Measurements from ENCODE around the gene RAB38. TPM values are rescaled to one million over a fixed set of nuclear protein-coding genes. Genes with fewer than 3 reads are reported as not detected.

Gene RAB38
- total and polyA plus RNA-seq, 2 experiments from 2014 or later: 8.8 to 14.2 TPM

DNA sequence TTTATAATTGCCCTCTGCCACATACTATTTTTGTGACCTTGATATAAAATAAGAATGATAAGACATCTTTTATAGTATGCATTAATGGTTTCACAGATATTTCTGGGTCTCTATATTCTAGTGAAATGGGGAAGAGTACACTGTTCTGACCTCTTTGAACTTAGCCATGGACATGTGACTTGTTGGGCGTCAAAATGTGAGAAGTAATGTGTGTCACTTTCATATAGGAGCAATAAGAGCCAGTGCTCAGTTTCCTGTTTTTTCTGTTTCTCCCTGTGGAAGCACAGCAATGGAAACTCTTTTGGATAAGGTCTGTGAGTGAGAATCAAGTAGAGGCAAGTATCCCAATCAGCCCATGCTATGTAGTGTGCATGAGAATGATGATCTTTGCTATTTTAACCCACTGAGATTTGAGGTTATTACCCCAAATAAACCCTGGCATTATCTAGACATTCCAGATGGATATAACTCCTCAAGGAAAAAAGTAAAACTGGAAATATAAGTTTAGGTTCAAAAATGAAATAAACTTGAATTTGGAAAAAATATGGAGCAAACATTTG, 60.7 kb downstream of the RAB38 start:
- no peaks in the 10 kb centered on the region for H3F3A ChIP-seq (replicated peaks; ENCODE audit: low read depth)
- H3K27ac Mint-ChIP-seq: no peak overlapping the region

More for the DNA sequence above, 60.7 kb downstream of the RAB38 start:
- Histone ChIP-seq H3K4me3 (no peak overlapping the region), H2AFZ (no peak overlapping the region), H3K4me1 (ENCODE audit: insufficient read depth) (peaks cover 4% of the 10 kb centered on the region; the same call in 1 of the 2 replicates), H4K20me1 (replicated peaks; ENCODE audit: insufficient read depth) (no peaks in the 10 kb centered on the region), H3K27me3 (ENCODE audit: insufficient read depth) (no peaks in the 10 kb centered on the region), H3K36me3 (ENCODE audit: insufficient read depth) (no peaks in the 10 kb centered on the region), H3K9me2 (ENCODE audit: insufficient read depth) (no peaks in the 10 kb centered on the region), H3K27ac (ENCODE audit: low read depth) (no peak overlapping the region), H3K4me2 (no peak overlapping the region), H3K79me2 (replicated peaks; ENCODE audit: insufficient read depth) (no peaks in the 10 kb centered on the region)
- peaks cover 1% of the 10 kb centered on the region for H3K27me3 Mint-ChIP-seq (ENCODE audit: insufficient read depth, low read depth, poor library complexity)
- no peaks in the 10 kb centered on the region for H3K9me3 Mint-ChIP-seq
- H3K4me3 Mint-ChIP-seq: no peak overlapping the region
- TF ChIP-seq ZNF114 (CRISPR knock-in tag; IDR thresholded peaks at IDR 0.05): no peak
- no peak for TF ChIP-seq NANOG (IDR thresholded peaks at IDR 0.05; ENCODE audit: borderline replicate concordance)
- no peak for TF ChIP-seq POLR2AphosphoS5 (IDR thresholded peaks at IDR 0.05; ENCODE audit: low read depth)
- TF ChIP-seq, protein P1, sequence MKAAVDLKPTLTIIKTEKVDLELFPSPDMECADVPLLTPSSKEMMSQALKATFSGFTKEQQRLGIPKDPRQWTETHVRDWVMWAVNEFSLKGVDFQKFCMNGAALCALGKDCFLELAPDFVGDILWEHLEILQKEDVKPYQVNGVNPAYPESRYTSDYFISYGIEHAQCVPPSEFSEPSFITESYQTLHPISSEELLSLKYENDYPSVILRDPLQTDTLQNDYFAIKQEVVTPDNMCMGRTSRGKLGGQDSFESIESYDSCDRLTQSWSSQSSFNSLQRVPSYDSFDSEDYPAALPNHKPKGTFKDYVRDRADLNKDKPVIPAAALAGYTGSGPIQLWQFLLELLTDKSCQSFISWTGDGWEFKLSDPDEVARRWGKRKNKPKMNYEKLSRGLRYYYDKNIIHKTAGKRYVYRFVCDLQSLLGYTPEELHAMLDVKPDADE (IDR thresholded peaks at IDR 0.05): no peak
- no peak for TF ChIP-seq EZH2phosphoT487 (IDR thresholded peaks at IDR 0.05; ENCODE audit: unreplicated experiment)
- TF ChIP-seq, protein P2, sequence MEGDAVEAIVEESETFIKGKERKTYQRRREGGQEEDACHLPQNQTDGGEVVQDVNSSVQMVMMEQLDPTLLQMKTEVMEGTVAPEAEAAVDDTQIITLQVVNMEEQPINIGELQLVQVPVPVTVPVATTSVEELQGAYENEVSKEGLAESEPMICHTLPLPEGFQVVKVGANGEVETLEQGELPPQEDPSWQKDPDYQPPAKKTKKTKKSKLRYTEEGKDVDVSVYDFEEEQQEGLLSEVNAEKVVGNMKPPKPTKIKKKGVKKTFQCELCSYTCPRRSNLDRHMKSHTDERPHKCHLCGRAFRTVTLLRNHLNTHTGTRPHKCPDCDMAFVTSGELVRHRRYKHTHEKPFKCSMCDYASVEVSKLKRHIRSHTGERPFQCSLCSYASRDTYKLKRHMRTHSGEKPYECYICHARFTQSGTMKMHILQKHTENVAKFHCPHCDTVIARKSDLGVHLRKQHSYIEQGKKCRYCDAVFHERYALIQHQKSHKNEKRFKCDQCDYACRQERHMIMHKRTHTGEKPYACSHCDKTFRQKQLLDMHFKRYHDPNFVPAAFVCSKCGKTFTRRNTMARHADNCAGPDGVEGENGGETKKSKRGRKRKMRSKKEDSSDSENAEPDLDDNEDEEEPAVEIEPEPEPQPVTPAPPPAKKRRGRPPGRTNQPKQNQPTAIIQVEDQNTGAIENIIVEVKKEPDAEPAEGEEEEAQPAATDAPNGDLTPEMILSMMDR (conservative IDR thresholded peaks at IDR 0.05; ENCODE audit: low read depth in 2 of 2): no peak
- TF ChIP-seq JUNB (IDR thresholded peaks at IDR 0.05; ENCODE audit: unreplicated experiment): no peak
- no peak for TF ChIP-seq CREB1 (CRISPR knock-in tag; IDR thresholded peaks at IDR 0.05; ENCODE audit: low read depth)
- no peak for TF ChIP-seq STAT1 (IDR thresholded peaks at IDR 0.05; ENCODE audit: unreplicated experiment)
- no peak for TF ChIP-seq ZNF462 (CRISPR knock-in tag; IDR thresholded peaks at IDR 0.05)
- TF ChIP-seq ZNF331 (CRISPR knock-in tag; IDR thresholded peaks at IDR 0.05; ENCODE audit: low read depth): no peak
- TF ChIP-seq, protein P3, sequence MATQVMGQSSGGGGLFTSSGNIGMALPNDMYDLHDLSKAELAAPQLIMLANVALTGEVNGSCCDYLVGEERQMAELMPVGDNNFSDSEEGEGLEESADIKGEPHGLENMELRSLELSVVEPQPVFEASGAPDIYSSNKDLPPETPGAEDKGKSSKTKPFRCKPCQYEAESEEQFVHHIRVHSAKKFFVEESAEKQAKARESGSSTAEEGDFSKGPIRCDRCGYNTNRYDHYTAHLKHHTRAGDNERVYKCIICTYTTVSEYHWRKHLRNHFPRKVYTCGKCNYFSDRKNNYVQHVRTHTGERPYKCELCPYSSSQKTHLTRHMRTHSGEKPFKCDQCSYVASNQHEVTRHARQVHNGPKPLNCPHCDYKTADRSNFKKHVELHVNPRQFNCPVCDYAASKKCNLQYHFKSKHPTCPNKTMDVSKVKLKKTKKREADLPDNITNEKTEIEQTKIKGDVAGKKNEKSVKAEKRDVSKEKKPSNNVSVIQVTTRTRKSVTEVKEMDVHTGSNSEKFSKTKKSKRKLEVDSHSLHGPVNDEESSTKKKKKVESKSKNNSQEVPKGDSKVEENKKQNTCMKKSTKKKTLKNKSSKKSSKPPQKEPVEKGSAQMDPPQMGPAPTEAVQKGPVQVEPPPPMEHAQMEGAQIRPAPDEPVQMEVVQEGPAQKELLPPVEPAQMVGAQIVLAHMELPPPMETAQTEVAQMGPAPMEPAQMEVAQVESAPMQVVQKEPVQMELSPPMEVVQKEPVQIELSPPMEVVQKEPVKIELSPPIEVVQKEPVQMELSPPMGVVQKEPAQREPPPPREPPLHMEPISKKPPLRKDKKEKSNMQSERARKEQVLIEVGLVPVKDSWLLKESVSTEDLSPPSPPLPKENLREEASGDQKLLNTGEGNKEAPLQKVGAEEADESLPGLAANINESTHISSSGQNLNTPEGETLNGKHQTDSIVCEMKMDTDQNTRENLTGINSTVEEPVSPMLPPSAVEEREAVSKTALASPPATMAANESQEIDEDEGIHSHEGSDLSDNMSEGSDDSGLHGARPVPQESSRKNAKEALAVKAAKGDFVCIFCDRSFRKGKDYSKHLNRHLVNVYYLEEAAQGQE (IDR thresholded peaks at IDR 0.05; ENCODE audit: unreplicated experiment): no peak
- TF ChIP-seq EZH2 (IDR thresholded peaks at IDR 0.05; ENCODE audit: low read depth, unreplicated experiment): no peak
- H3K4me1 Mint-ChIP-seq: peaks cover 5% of the 10 kb centered on the region
- peaks cover 6% of the 10 kb centered on the region; the same call in 2 of the 3 replicates for H3K36me3 Mint-ChIP-seq (ENCODE audit: low read depth)
- no peak for DNase-seq (ENCODE audit: low spot score)
- no peak for ATAC-seq

Data from GM23338 (cell line).